DOHH2 (cell line): Measurements from ENCODE around the gene PDE10A.
A peak's percentile ranks its signal among the peaks of the same experiment; 100 is the strongest.

ENCODE experiments used
- H3F3A ChIP-seq: fragments of 200-600 bp; sonication (generic), shearing (Covaris generic); 2 replicates; pipeline ENCODE4 v1.6.0; 2016; ENCODE audit warnings: antibody characterized with exemption, mild to moderate bottlenecking; ENCODE audit not compliant: control insufficient read depth, insufficient read depth
- H3K27ac ChIP-seq: fragments of 200-600 bp; sonication (generic); 2 replicates; pipeline ENCODE4 v1.5.1; 2014; ENCODE audit warnings: low read depth, mild to moderate bottlenecking, low read length, moderate library complexity
- H3K27me3 ChIP-seq: fragments of 200-600 bp; sonication (generic); 2 replicates; pipeline ENCODE4 v1.6.1; 2014; ENCODE audit warnings: mild to moderate bottlenecking, low read length, mixed read lengths; ENCODE audit not compliant: control insufficient read depth
- H3K36me3 ChIP-seq: fragments of 200-600 bp; sonication (generic); 2 replicates; pipeline ENCODE4 v1.6.1; 2014; ENCODE audit warnings: mild to moderate bottlenecking, low read length, moderate library complexity, mixed read lengths; ENCODE audit not compliant: control insufficient read depth
- H3K4me1 ChIP-seq: fragments of 200-600 bp; sonication (generic); 2 replicates; pipeline ENCODE4 v1.6.1; 2014; ENCODE audit warnings: mild to moderate bottlenecking, low read length, mixed read lengths; ENCODE audit not compliant: control insufficient read depth
- H3K4me2 ChIP-seq: fragments of 200-600 bp; sonication (generic); 2 replicates; pipeline ENCODE4 v1.6.0; 2014; ENCODE audit warnings: mild to moderate bottlenecking, low read length, moderate library complexity
- H3K4me3 ChIP-seq: fragments of 200-600 bp; sonication (generic); 2 replicates; pipeline ENCODE4 v1.5.1; 2014; ENCODE audit warnings: mild to moderate bottlenecking, low read length, mixed read lengths
- H3K79me2 ChIP-seq: fragments of 200-600 bp; sonication (generic); 2 replicates; pipeline ENCODE4 v1.6.1; 2014; ENCODE audit warnings: mild to moderate bottlenecking, low read length, mixed read lengths; ENCODE audit not compliant: control insufficient read depth
- H3K9me2 ChIP-seq: fragments of 200-600 bp; sonication (generic); replicated peaks from 2 replicates; pipeline ENCODE4 v1.6.1; 2014; ENCODE audit warnings: mild to moderate bottlenecking, low read length, mixed read lengths; ENCODE audit not compliant: control insufficient read depth
- H3K9me3 ChIP-seq: fragments of 200-600 bp; sonication (generic); 2 replicates; pipeline ENCODE4 v1.6.1; 2014; ENCODE audit warnings: antibody characterized with exemption, low read length, mixed read lengths; ENCODE audit not compliant: control insufficient read depth, insufficient read depth
- H4K20me1 ChIP-seq: fragments of 200-600 bp; sonication (generic); 2 replicates; pipeline ENCODE4 v1.6.0; 2014; ENCODE audit warnings: low read depth, mild to moderate bottlenecking, antibody characterized with exemption, low read length, moderate library complexity; ENCODE audit not compliant: control insufficient read depth, insufficient read depth
- EZH2phosphoT487 ChIP-seq: fragments of 200-600 bp; sonication (generic); IDR thresholded peaks from 2 replicates; pipeline ENCODE4 v1.6.1; 2017; ENCODE audit warnings: borderline replicate concordance, mild to moderate bottlenecking, antibody characterized with exemption, low read length, moderate library complexity, mixed read lengths
- TF ChIP-seq, protein P1 (sequence below): fragments of 200-600 bp; sonication (generic); IDR thresholded peaks from one replicate; pipeline ENCODE4 v1.5.1; 2014; ENCODE audit warnings: antibody characterized with exemption, mild to moderate bottlenecking, low read depth, low read length; ENCODE audit not compliant: poor library complexity, severe bottlenecking

The PDE10A gene

DNA sequence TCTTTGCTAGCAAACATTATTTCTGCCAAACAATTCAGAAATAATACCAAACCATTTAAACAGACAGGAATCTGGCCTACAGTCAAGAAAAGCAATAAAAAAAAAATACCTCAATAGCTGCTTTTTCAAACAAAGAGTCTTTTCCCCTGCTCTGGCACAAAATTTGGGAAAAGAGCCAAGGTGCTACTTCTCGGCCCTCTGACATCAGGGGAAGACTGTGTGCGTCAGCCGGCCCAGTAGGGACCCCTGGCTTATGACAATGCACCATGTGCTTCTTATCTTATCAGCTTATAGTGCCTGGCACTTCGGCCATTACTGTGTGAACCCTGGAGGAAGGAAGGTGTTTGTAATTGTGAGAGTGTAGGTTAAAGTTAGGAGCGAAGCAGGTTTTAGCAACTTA lies 89.4 kb downstream of the PDE10A start:
- Histone ChIP-seq H3K9me2 (no peaks in the 10 kb centered on the region), H3K4me1 (peaks cover 12% of the 10 kb centered on the region), H4K20me1 (no peaks in the 10 kb centered on the region), H3F3A (no peaks in the 10 kb centered on the region), H3K79me2 (no peaks in the 10 kb centered on the region), H3K4me2 (no peak overlapping the region), H3K36me3 (no peaks in the 10 kb centered on the region), H3K27ac (no peak overlapping the region), H3K27me3 (no peaks in the 10 kb centered on the region), H3K4me3 (no peak overlapping the region), H3K9me3 (no peaks in the 10 kb centered on the region)
- TF ChIP-seq, protein P1, sequence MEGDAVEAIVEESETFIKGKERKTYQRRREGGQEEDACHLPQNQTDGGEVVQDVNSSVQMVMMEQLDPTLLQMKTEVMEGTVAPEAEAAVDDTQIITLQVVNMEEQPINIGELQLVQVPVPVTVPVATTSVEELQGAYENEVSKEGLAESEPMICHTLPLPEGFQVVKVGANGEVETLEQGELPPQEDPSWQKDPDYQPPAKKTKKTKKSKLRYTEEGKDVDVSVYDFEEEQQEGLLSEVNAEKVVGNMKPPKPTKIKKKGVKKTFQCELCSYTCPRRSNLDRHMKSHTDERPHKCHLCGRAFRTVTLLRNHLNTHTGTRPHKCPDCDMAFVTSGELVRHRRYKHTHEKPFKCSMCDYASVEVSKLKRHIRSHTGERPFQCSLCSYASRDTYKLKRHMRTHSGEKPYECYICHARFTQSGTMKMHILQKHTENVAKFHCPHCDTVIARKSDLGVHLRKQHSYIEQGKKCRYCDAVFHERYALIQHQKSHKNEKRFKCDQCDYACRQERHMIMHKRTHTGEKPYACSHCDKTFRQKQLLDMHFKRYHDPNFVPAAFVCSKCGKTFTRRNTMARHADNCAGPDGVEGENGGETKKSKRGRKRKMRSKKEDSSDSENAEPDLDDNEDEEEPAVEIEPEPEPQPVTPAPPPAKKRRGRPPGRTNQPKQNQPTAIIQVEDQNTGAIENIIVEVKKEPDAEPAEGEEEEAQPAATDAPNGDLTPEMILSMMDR = no peak
- no peak for TF ChIP-seq EZH2phosphoT487

- no peaks in the 10 kb centered on the region for H3K36me3 ChIP-seq
- TF ChIP-seq, protein P1 = no peak
- TF ChIP-seq EZH2phosphoT487 = no peak
- H3K27ac ChIP-seq = no peak overlapping the region
- H3K4me3 ChIP-seq = no peak overlapping the region
- peaks cover 12% of the 10 kb centered on the region for H3K4me1 ChIP-seq
- no peaks in the 10 kb centered on the region for H3F3A ChIP-seq
- H3K27me3 ChIP-seq = no peaks in the 10 kb centered on the region
- H3K9me3 ChIP-seq = no peaks in the 10 kb centered on the region
- H3K4me2 ChIP-seq = peak overlapping the region; percentile 12; the same call in 1 of the 2 replicates
- H3K79me2 ChIP-seq = no peaks in the 10 kb centered on the region
- no peaks in the 10 kb centered on the region for H4K20me1 ChIP-seq
- H3K9me2 ChIP-seq = no peaks in the 10 kb centered on the region
These were observed 91.3 kb downstream of the PDE10A start for GRCh38 chr6:165571721-165572132.

DNA sequence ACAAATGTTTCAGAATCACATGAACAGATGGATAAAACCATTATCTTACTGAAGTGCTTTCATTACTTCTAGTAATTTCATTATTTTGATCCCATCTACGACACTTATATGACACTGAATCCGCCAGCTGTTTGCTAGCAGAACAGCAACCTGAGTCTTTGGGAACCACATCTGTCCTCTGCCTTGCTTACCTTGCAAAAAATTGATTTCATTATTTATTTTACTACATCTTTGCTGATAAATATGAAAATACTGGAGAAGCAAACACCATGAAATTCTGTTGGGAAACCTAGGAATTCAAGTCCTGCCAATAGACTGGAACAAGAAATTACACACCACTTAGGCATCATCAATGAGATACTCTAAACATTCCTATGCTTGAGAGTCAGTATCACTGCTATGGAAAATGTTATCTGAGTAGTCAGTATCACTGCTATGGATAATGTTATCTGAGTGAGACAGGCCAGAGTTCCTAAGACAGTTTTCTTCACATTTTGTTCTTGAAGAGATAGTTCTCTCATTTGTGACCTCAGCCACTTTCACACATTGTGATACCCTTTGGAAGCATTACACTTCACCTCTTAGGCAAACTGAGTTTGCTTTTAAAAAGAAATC lies 91.9 kb downstream of the PDE10A start:
- Histone ChIP-seq H3K4me3 (no peak overlapping the region), H3K4me1 (peaks cover 12% of the 10 kb centered on the region), H3K9me3 (no peaks in the 10 kb centered on the region), H3K36me3 (no peaks in the 10 kb centered on the region), H3K9me2 (no peaks in the 10 kb centered on the region), H4K20me1 (no peaks in the 10 kb centered on the region), H3K4me2 (peak overlapping the region; percentile 12; the same call in 1 of the 2 replicates), H3K27ac (no peak overlapping the region), H3F3A (no peaks in the 10 kb centered on the region), H3K79me2 (no peaks in the 10 kb centered on the region), H3K27me3 (no peaks in the 10 kb centered on the region)
- TF ChIP-seq, protein P1 = no peak
- TF ChIP-seq EZH2phosphoT487 = no peak
